ENCODE results near the gene QKI.

DNA sequence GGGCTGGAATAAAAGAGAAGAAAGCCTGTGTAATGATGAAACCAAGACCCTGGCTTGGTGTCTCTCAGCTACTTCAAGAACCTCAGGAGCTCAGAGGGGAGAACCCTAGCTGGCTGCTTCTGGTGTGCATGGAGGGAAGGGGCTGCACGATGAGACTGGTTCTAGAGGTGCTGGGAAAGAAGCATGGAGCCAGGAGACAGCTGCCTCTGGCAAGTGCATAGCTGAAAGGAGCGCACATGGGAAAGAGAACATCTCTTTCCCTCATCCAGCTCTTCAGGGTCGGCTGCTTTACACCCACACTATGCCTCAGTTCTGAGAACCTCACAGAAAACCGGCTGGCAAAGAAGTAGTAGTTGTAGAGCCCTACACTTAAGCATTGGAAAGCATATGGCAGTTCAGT is 139.5 kb downstream of the QKI start:
- no peak for TF ChIP-seq MAX (IDR thresholded peaks at IDR 0.05)
- TF ChIP-seq TAF1 (IDR thresholded peaks at IDR 0.05; ENCODE audit: low read depth) = no peak
- no peak for TF ChIP-seq ZBTB7A (IDR thresholded peaks at IDR 0.05; ENCODE audit: low read depth)
- no peak for TF ChIP-seq EP300 (IDR thresholded peaks at IDR 0.05; ENCODE audit: borderline replicate concordance)
- TF ChIP-seq NFIC (IDR thresholded peaks at IDR 0.05) = no peak
- TF ChIP-seq, protein P1, sequence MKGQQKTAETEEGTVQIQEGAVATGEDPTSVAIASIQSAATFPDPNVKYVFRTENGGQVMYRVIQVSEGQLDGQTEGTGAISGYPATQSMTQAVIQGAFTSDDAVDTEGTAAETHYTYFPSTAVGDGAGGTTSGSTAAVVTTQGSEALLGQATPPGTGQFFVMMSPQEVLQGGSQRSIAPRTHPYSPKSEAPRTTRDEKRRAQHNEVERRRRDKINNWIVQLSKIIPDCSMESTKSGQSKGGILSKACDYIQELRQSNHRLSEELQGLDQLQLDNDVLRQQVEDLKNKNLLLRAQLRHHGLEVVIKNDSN (IDR thresholded peaks at IDR 0.05) = no peak
- no peak for TF ChIP-seq TEAD4 (IDR thresholded peaks at IDR 0.05)
- TF ChIP-seq, protein P2, sequence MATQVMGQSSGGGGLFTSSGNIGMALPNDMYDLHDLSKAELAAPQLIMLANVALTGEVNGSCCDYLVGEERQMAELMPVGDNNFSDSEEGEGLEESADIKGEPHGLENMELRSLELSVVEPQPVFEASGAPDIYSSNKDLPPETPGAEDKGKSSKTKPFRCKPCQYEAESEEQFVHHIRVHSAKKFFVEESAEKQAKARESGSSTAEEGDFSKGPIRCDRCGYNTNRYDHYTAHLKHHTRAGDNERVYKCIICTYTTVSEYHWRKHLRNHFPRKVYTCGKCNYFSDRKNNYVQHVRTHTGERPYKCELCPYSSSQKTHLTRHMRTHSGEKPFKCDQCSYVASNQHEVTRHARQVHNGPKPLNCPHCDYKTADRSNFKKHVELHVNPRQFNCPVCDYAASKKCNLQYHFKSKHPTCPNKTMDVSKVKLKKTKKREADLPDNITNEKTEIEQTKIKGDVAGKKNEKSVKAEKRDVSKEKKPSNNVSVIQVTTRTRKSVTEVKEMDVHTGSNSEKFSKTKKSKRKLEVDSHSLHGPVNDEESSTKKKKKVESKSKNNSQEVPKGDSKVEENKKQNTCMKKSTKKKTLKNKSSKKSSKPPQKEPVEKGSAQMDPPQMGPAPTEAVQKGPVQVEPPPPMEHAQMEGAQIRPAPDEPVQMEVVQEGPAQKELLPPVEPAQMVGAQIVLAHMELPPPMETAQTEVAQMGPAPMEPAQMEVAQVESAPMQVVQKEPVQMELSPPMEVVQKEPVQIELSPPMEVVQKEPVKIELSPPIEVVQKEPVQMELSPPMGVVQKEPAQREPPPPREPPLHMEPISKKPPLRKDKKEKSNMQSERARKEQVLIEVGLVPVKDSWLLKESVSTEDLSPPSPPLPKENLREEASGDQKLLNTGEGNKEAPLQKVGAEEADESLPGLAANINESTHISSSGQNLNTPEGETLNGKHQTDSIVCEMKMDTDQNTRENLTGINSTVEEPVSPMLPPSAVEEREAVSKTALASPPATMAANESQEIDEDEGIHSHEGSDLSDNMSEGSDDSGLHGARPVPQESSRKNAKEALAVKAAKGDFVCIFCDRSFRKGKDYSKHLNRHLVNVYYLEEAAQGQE (IDR thresholded peaks at IDR 0.05; ENCODE audit: low read depth) = no peak
